HG03460 (cell line): ENCODE results near the gene NR3C2.

ENCODE experiments used
- ATAC-seq: cut with Tn5 transposase; IDR thresholded peaks from one replicate; pipeline ENCODE4 v1.9.1; 2021; ENCODE audit not compliant: unreplicated experiment

NR3C2 gene

GRCh38 chr4:148057984-148058859, 384.0 kb downstream of the NR3C2 start:
- ATAC-seq, result no peak

- peak; percentile 48 for ATAC-seq
Observed at GRCh38 chr4:148057516-148057915, 384.7 kb downstream of the NR3C2 start.

GRCh38 chr4:148056879-148057278, 385.3 kb downstream of the NR3C2 start:
- ATAC-seq, result peak; percentile 78

GRCh38 chr4:148055844-148056243, 386.4 kb downstream of the NR3C2 start:
- no peak for ATAC-seq

GRCh38 chr4:148054275-148054674, 387.9 kb downstream of the NR3C2 start:
- ATAC-seq, result no peak

- no peak for ATAC-seq
Observed at GRCh38 chr4:148053298-148054003, 388.8 kb downstream of the NR3C2 start.

- ATAC-seq, result no peak
Observed at GRCh38 chr4:148052448-148052847, 389.8 kb downstream of the NR3C2 start.

GRCh38 chr4:148051403-148051802, 390.8 kb downstream of the NR3C2 start:
- ATAC-seq, result no peak

GRCh38 chr4:148048598-148048997, 393.6 kb downstream of the NR3C2 start:
- ATAC-seq, result no peak

- ATAC-seq, result peak; percentile 93
Observed at GRCh38 chr4:148044912-148045352, 397.3 kb downstream of the NR3C2 start.

- no peak for ATAC-seq
Observed at GRCh38 chr4:148044089-148044911, 397.9 kb downstream of the NR3C2 start.

GRCh38 chr4:148041606-148042329, 400.4 kb downstream of the NR3C2 start:
- ATAC-seq, result no peak

GRCh38 chr4:148034813-148035212, 407.4 kb downstream of the NR3C2 start:
- no peak for ATAC-seq

GRCh38 chr4:148030193-148030873, 411.9 kb downstream of the NR3C2 start:
- no peak for ATAC-seq

- no peak for ATAC-seq
Observed at GRCh38 chr4:148029781-148030180, 412.4 kb downstream of the NR3C2 start.
